A549 (cell line): ENCODE results near the gene ITPR3. TPM values are rescaled to one million over a fixed set of nuclear protein-coding genes. Genes with fewer than 3 reads are reported as not detected.

Experiments
- ATAC-seq, 2 experiments: fragments of 200-7000 bp in 1 of 2; fragments of >200 bp in 1 of 2; cut with Nextera tagmentation in 1 of 2; cut with Tn5 transposase in 1 of 2; 3 replicates each; pipeline versions ENCODE4 v1.8.0 to v1.9.1; 2018 to 2020; ENCODE audit warnings: mild to moderate bottlenecking in 1 of 2, moderate library complexity in 1 of 2
- CTCF ChIA-PET: fragments of 300-600 bp; sonication (Branson Sonifier 250); formaldehyde crosslinking; extraction: SDS; loops from one replicate; lab custom pipeline; 2021; ENCODE audit warnings: antibody characterized with exemption, inconsistent platforms; lab: Yijun Ruan, JAX
- POLR2A ChIA-PET: fragments of 350-600 bp; formaldehyde crosslinking; extraction: SDS; loops from one replicate; lab custom pipeline; 2021; ENCODE audit warnings: antibody characterized with exemption, inconsistent platforms; lab: Yijun Ruan, JAX
- DNase-seq, 2 experiments: peaks; one replicate each; pipeline versions ENCODE4 v3.0.0 to v3.0.0-alpha.2; 2011 to 2016; ENCODE audit warnings: low read depth in 1 of 2, low spot score in 1 of 2
- FAIRE-seq: peaks from 2 replicates; lab custom pipeline; 2011; peaks lifted over from hg19 to GRCh38; lab: Jason Lieb, UNC
- H3K27ac ChIP-seq, 2 experiments: fragments of >200 bp; sonication (Bioruptor Twin); formaldehyde crosslinking; 3 replicates each; pipeline ENCODE4 v1.5.1; 2016 to 2017
- H3K4me1 ChIP-seq: fragments of >200 bp; sonication (Bioruptor Twin); formaldehyde crosslinking; 3 replicates; pipeline ENCODE4 v1.6.1; 2016
- H3K4me2 ChIP-seq: fragments of >200 bp; sonication (Bioruptor Twin); formaldehyde crosslinking; 3 replicates; pipeline ENCODE4 v1.6.1; 2016
- H3K4me3 ChIP-seq: fragments of >200 bp; sonication (Bioruptor Twin); formaldehyde crosslinking; 3 replicates; pipeline ENCODE4 v1.5.1; 2016
- H3K9me3 ChIP-seq: fragments of >200 bp; sonication (Bioruptor Twin); formaldehyde crosslinking; 3 replicates; pipeline ENCODE4 v1.6.1; 2016
- CBX8 ChIP-seq: fragments of 200-600 bp; sonication (generic); IDR thresholded peaks from 2 replicates; pipeline ENCODE4 v1.6.1; 2016
- CEBPB ChIP-seq, 2 experiments: fragments of >200 bp in 1 of 2; sonication (Bioruptor Twin) in 1 of 2; formaldehyde crosslinking in 1 of 2; IDR thresholded peaks; 2 replicates each; pipeline ENCODE4 v1.6.1; 2012 to 2016
- CHD2 ChIP-seq: fragments of 150-350 bp; IDR thresholded peaks from 2 replicates; pipeline ENCODE4 v1.6.1; 2014; ENCODE audit warnings: low read length; ENCODE audit not compliant: partially characterized antibody
- CHD4 ChIP-seq: fragments of 200-600 bp; sonication (generic); IDR thresholded peaks from 2 replicates; pipeline ENCODE4 v1.6.1; 2016; ENCODE audit warnings: antibody characterized with exemption, mild to moderate bottlenecking, borderline replicate concordance
- EP300 ChIP-seq, 2 experiments: fragments of >200 bp; sonication (Bioruptor Twin); formaldehyde crosslinking; IDR thresholded peaks; 2 replicates in 1 of 2; 3 replicates in 1 of 2; pipeline ENCODE4 v1.6.1; 2016 to 2017
- FOXS1 ChIP-seq: fragments of 250-450 bp; sonication (Bioruptor Pico); IDR thresholded peaks from 2 replicates; pipeline ENCODE4 v1.5.0; 2020; ENCODE audit warnings: mild to moderate bottlenecking, moderate library complexity
- KDM5A ChIP-seq: fragments of 200-600 bp; sonication (generic); IDR thresholded peaks from 2 replicates; pipeline ENCODE4 v1.6.1; 2016; ENCODE audit warnings: antibody characterized with exemption, mild to moderate bottlenecking
- MAZ ChIP-seq: fragments of 150-350 bp; IDR thresholded peaks from 2 replicates; pipeline ENCODE4 v1.6.1; 2014; ENCODE audit warnings: antibody characterized with exemption, low read depth, low read length, borderline replicate concordance
- NPAS2 ChIP-seq: fragments of 250-450 bp; sonication (Bioruptor Pico); IDR thresholded peaks from 2 replicates; pipeline ENCODE4 v1.8.0; 2022; ENCODE audit warnings: mild to moderate bottlenecking, moderate library complexity, borderline replicate concordance
- PHF8 ChIP-seq: fragments of 200-600 bp; sonication (generic); IDR thresholded peaks from 2 replicates; pipeline ENCODE4 v1.6.1; 2016; ENCODE audit warnings: low read depth, mild to moderate bottlenecking, antibody characterized with exemption, moderate library complexity, borderline replicate concordance
- RAD21 ChIP-seq, 2 experiments: fragments of >200 bp in 1 of 2; sonication (Bioruptor Twin) in 1 of 2; formaldehyde crosslinking in 1 of 2; IDR thresholded peaks in 1 of 2; conservative IDR thresholded peaks in 1 of 2; 2 replicates in 1 of 2; 3 replicates in 1 of 2; pipeline ENCODE4 v1.6.1; 2012 to 2018; ENCODE audit warnings: inconsistent platforms in 1 of 2
- SMC3 ChIP-seq: fragments of >200 bp; sonication (Bioruptor Twin); formaldehyde crosslinking; IDR thresholded peaks from 3 replicates; pipeline ENCODE4 v1.6.1; 2018; ENCODE audit warnings: inconsistent platforms
- TP53 ChIP-seq: fragments of 250-450 bp; sonication (Bioruptor Pico); IDR thresholded peaks from 2 replicates; pipeline ENCODE4 v1.5.0; 2021; ENCODE audit warnings: mild to moderate bottlenecking, moderate library complexity
- ZFP36 ChIP-seq: fragments of 450-650 bp; IDR thresholded peaks from 2 replicates; pipeline ENCODE4 v1.6.1; 2014; ENCODE audit warnings: borderline replicate concordance; ENCODE audit not compliant: partially characterized antibody
- ZSCAN20 ChIP-seq: fragments of 250-450 bp; sonication (Bioruptor Pico); IDR thresholded peaks from 2 replicates; pipeline ENCODE4 v1.8.0; 2022; ENCODE audit warnings: mild to moderate bottlenecking, moderate library complexity
- WGBS: methylation state at CpG from one replicate; pipeline ENCODE4 v1.1.6; 2017; ENCODE audit errors: missing lambda C conversion rate; 5-methylcytosine and 5-hydroxymethylcytosine counted together
- polyA plus RNA-seq, 4 experiments: library from polyadenylated mRNA; depleted of rRNA in 3 of 4; stranded (reverse); fragments of >200 nt; fragmentation: RNase III in 1 of 4; extraction: RNeasy Plus Mini Kit Qiagen cat#74134 plus additional on column Dnase treatment in 1 of 4; gene quantifications; 2 replicates in 3 of 4; 3 replicates in 1 of 4; pipeline ENCODE4 v1.2.3, GENCODE V29; 2011 to 2017
- TF ChIP-seq, protein P1 (sequence below): fragments of 450-650 bp; IDR thresholded peaks from 2 replicates; pipeline ENCODE4 v1.6.1; 2014; ENCODE audit warnings: antibody characterized with exemption
- TF ChIP-seq, protein P2 (sequence below): fragments of >200 bp; sonication (Bioruptor Twin); formaldehyde crosslinking; IDR thresholded peaks from 3 replicates; pipeline ENCODE4 v1.5.1; 2016

ITPR3 gene
- polyA plus RNA-seq, 2 of the 4 experiments (the other 2 are of a cell fraction) = 17.6 to 20.8 TPM

DNA sequence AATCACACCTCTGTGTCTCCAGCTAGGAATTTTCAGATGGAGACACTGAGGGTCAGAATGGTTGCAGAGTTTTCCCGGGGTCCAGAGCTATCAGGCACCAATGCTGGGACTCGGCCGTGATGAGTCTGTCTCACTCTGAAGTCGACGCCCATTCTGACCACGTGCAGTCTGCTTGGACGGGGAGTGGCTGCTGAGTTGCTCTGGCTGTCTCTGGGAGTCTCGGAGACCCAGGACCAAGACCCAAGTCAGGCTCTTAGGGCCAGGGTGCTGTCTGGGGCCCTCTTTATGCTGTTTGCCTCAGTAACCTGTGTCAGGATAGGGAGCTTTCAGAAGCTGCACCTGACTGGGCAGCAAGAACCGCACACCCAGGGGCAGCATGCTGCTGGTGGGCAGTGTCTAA is 121.0 kb downstream of the ITPR3 start:
- 58% methylated on average over 3 of the region's 9 CpGs for WGBS
- H3K9me3 ChIP-seq = no peaks in the 10 kb centered on the region
- DNase-seq (no peak), FAIRE-seq (no peak), ATAC-seq (no peak)
- no peak overlapping the region for H3K27ac ChIP-seq
- POLR2A ChIA-PET = no interaction called here
- no peak overlapping the region for H3K4me2 ChIP-seq
- H3K4me3 ChIP-seq = no peak overlapping the region
- CTCF ChIA-PET = interaction anchor here (1.1 to 7.2 kb wide), 5 partner anchors 20 to 415 kb away, joined by 3 to 63 read pairs (median 8); partner anchors contain the start of gene UQCC2
- H3K4me1 ChIP-seq = peaks cover 27% of the 10 kb centered on the region
- TF ChIP-seq MAZ (no peak), CHD4 (no peak), ZFP36 (no peak), NPAS2 (CRISPR knock-in tag) (no peak), SMC3 (no peak), TP53 (CRISPR knock-in tag) (no peak), CBX8 (no peak), PHF8 (no peak)

DNA sequence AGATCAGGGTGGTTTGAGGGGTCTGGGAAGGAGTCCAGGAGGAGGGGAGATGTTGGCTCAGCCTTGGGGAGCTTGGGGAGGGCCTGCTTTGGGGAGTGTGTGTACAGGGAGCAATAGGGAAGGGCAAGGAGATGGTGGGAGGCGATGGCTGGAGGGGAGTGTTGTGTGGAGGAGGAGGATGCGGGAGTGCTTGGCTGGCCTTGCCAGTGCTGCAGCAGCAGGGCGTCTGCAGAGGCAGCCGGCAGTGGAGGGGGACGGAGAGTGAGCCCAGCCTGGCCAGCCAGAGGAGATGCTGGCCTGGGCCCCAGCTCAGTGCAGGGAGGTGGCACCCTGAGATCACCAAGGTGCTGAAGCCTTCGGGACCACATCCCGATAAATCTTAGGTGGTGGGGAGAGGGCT is 121.7 kb downstream of the ITPR3 start:
- ChIA-PET CTCF (interaction anchor here (0.9 to 7.2 kb wide), 20 partner anchors 8 to 867 kb away, joined by 3 to 80 read pairs (median 8); partner anchors contain the start of gene UQCC2), POLR2A (no interaction called here)
- Histone ChIP-seq H3K9me3 (no peaks in the 10 kb centered on the region), H3K27ac (no peak overlapping the region; a peak in 1 of 6 replicates), H3K4me1 (peaks cover 27% of the 10 kb centered on the region), H3K4me2 (no peak overlapping the region), H3K4me3 (no peak overlapping the region)
- no peak for DNase-seq
- ATAC-seq = no peak
- TF ChIP-seq, protein P1, sequence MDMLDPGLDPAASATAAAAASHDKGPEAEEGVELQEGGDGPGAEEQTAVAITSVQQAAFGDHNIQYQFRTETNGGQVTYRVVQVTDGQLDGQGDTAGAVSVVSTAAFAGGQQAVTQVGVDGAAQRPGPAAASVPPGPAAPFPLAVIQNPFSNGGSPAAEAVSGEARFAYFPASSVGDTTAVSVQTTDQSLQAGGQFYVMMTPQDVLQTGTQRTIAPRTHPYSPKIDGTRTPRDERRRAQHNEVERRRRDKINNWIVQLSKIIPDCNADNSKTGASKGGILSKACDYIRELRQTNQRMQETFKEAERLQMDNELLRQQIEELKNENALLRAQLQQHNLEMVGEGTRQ = no peak
- TF ChIP-seq KDM5A (no peak), PHF8 (no peak), FOXS1 (CRISPR knock-in tag) (no peak), RAD21 (conservative IDR thresholded peaks at IDR 0.05 in 1 of 2, IDR thresholded peaks at IDR 0.05 in 1 of 2) (no peak), CEBPB (IDR thresholded peaks at IDR 0.05) (no peak), TP53 (CRISPR knock-in tag) (no peak), ZSCAN20 (CRISPR knock-in tag) (no peak), CHD2 (no peak)
- no peak for FAIRE-seq
- 68% methylated on average over 7 of the region's 7 CpGs for WGBS

DNA sequence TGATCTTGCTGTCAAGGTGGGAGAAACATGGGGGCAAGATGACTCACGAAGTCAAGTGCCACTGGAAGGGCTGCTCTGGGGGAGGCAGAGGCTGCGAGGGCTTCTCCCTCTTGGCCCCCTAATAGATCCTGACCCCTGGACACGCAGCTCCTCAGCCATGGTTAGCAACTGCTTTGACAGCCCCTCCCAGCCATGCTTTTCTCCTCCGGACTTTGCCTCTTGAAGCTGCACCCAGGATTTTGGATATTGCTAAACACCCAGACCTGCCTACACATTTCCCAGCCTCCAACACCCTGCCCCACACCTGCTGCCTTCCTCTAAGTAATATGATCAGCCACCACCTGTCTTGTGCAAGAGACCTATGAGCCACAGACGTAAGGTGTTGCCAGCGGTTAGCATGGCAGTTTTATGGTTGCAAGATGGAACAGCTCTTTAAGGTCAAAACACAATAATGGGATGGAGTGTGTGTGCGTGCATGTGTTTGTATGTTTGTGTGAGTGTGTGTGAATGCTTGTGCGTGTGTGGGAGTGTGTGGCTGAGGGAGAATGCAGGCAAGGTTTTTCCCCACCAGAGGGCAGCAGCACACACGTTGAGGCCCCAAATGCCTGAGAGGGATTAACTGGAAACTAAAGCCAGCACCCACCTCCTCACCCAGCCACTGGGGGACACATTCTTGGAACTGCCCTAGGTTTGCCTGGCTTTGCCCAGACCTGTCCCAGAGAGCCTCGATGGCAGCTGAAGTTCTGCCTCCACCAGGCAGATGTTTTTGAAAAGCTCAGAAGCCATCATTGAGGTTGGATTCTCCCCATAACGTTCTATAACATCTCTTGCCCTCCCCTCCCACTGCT is 123.1 kb downstream of the ITPR3 start:
- FAIRE-seq (no peak), ATAC-seq (peak; percentile 70 to 90; a peak in 5 of 6 replicates), DNase-seq (peak; percentile 59 to 69)
- H3K4me2 ChIP-seq = peak overlapping the region; percentile 9; the same call in 1 of the 3 replicates
- peak overlapping the region; percentile 68 to 77; a peak in 3 of 6 replicates for H3K27ac ChIP-seq
- H3K4me1 ChIP-seq = peaks cover 27% of the 10 kb centered on the region
- WGBS = 18% methylated on average over 10 of the region's 11 CpGs
- ChIA-PET CTCF (interaction anchor here (0.5 to 7.2 kb wide), 55 partner anchors 9 to 1849 kb away, joined by 3 to 80 read pairs (median 4); partner anchors contain the start of genes LEMD2 and UQCC2), POLR2A (interaction anchor here (1.0 kb wide), 1 partner anchor 32 kb away, joined by 3 read pairs; the partner anchor contains the start of gene UQCC2)
- H3K4me3 ChIP-seq = no peak overlapping the region
- TF ChIP-seq RAD21 (conservative IDR thresholded peaks at IDR 0.05 in 1 of 2, IDR thresholded peaks at IDR 0.05 in 1 of 2) (peak; percentile 70 to 76), SMC3 (peak; percentile 79), EP300 (IDR thresholded peaks at IDR 0.05) (no peak)
- TF ChIP-seq, protein P2, sequence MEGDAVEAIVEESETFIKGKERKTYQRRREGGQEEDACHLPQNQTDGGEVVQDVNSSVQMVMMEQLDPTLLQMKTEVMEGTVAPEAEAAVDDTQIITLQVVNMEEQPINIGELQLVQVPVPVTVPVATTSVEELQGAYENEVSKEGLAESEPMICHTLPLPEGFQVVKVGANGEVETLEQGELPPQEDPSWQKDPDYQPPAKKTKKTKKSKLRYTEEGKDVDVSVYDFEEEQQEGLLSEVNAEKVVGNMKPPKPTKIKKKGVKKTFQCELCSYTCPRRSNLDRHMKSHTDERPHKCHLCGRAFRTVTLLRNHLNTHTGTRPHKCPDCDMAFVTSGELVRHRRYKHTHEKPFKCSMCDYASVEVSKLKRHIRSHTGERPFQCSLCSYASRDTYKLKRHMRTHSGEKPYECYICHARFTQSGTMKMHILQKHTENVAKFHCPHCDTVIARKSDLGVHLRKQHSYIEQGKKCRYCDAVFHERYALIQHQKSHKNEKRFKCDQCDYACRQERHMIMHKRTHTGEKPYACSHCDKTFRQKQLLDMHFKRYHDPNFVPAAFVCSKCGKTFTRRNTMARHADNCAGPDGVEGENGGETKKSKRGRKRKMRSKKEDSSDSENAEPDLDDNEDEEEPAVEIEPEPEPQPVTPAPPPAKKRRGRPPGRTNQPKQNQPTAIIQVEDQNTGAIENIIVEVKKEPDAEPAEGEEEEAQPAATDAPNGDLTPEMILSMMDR = peak; percentile 79
- no peaks in the 10 kb centered on the region for H3K9me3 ChIP-seq
